ENCODE results near the gene BBS4.
"Not testable (repeated sequence)": the region's sequence is repeated elsewhere in the genome, so short reads cannot be mapped to it uniquely, and the experiment has no call there.

GRCh38 chr15:72661081-72661480 is 24.9 kb upstream of the BBS4 start:
- not testable (repeated sequence) for TF ChIP-seq CTCF (IDR thresholded peaks at IDR 0.05); EP300 (IDR thresholded peaks at IDR 0.05); POLR2A (IDR thresholded peaks at IDR 0.05; ENCODE audit: low read depth); POLR2AphosphoS5 (IDR thresholded peaks at IDR 0.05)

All from esophagus muscularis mucosa (tissue), 4 donors.